IPS-NIHi7 (cell line): ENCODE measurements around the gene MCF2L.

Experiments
- DNase-seq: peaks from one replicate; pipeline ENCODE4 v3.0.0; 2012; ENCODE audit warnings: mixed read lengths; ENCODE audit errors: extremely low spot score

MCF2L gene

DNA sequence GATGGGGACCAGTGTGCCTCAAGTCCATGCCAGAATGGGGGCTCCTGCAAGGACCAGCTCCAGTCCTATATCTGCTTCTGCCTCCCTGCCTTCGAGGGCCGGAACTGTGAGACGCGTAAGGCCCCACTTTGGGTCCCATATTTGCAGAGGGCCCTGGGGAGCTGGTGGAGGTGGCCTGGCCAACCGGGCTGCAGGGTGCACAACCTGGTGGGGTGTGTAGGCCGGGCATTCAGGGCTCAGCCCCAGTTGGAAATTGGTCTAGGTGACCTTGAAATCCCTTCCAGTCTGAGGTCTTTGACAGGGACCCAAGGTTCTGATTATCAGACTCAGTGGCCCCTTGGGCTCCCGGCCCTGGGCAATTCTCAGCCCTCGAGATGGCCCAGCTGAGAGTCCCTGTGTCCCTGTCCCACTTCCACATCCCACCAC lies 144.8 kb downstream of the MCF2L start:
- DNase-seq: no peak

DNA sequence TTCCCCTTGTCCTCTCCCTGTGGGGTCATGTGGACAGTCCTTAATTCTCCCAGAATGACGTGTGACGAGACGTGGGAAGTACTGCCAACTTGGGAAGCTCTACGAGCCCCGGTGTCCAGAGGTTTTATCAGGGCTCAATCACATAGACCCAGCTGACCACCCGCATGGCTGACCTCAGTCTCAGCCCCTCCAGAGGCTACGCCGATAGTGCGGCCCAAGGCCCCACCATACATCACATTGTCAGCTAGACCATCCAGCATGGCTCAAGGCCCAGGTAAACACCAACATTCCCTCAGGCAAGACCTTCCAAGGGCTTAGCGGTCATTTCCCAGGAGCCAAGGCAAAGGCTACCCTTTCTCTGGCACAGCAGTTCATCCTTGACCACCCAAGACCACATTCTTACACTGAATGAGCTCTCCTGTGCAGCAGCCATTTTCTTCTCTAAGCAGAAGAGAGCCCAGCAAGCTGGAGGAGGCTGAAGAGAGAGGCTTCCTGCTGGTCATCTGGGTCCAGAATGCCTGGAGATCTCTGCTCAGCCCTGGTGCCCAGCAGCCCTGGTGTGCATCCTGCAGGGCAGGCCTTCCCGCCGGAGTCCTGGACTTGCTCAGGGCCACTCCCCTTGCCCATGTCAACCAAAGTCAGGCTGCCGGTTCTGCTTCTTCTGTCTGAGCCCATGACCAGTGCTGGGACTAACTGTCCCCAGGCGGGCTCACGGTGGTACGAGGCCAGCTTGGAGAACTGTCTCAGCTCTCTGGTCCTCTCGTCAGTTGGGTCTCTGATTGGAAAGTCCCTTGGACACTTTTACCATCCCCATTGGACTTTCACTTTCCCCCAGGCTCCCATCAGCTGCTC lies 145.7 kb downstream of the MCF2L start:
- DNase-seq: no peak

DNA sequence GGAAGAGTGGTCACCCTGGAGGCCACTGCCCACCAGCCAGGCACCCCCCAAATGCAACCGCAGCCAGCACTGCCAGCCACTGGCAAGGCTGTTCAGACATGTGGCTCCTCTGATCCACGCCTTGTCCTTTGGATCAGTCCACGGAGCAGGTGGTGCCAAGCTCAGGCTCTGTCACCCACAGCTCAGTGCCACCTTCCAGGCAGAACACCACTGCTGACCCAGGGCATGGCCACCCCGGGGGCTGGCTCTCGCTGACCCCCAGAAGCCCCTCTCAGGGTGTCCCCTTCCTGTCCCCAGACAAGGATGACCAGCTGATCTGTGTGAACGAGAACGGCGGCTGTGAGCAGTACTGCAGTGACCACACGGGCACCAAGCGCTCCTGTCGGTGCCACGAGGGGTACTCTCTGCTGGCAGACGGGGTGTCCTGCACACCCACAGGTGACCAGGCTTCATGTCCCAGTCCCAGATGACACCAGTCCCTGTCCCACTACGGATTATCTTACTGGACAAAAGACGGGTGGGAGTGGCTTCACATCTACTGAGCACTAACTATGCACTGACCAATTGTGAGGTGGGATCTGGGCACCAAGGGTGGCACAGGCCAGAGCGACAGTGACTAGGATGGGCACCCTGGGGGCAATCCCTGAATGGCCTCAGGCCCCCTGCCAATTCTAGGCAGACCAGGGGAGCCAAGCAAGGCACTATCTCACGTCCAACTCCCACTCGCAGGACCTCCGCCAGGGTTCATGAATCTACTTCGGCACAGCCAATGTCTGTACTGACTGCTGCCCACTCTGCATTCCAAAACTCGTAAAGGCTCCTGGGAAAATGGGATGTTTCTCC lies 146.6 kb downstream of the MCF2L start:
- no peak for DNase-seq

DNA sequence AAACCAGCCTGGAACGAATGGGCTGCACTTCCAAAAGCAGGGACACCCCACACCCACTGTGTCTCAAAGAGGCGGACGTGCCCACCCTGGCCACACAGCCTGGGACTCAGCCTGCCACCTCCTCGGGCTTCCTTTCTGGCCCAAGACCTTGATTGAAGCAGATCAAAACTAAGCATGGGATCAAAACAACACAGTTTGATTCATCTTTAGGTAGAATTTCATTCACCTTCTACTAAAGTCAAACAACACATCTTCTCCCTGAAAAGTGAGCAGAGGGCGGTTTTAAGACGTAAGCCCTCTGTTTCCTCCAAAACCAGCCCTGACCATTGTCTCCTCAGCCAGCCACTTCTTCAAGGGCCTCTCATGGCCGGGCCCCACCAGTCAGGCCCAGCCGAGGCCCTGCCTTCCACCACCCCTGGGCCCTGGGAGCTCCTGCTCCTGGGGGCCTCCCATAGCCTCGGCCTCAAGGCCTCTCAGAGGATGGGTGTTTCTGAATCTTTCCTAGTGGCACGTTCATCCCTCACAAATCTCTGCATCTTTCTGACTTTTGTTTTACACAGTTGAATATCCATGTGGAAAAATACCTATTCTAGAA lies 147.3 kb downstream of the MCF2L start:
- no peak for DNase-seq

DNA sequence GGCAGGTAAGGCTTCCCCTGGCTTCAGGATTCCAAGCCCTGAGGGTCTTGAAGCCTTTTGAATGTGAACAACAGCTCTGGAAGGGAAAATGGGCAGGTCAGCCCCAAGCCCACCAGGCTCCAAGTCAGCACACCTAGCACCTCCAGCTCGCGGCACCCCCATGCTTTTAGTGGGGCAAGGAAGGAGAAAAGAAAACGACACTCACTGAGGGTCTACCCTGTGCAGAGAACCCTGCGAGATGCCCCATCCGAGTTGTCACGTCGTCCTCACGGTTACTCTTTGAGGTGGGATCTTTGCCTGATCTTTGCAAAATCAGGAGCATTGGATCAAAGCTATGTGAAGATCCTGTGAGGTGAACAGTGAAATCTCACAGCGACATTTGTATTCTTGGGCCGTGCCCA lies 147.9 kb downstream of the MCF2L start:
- no peak for DNase-seq

DNA sequence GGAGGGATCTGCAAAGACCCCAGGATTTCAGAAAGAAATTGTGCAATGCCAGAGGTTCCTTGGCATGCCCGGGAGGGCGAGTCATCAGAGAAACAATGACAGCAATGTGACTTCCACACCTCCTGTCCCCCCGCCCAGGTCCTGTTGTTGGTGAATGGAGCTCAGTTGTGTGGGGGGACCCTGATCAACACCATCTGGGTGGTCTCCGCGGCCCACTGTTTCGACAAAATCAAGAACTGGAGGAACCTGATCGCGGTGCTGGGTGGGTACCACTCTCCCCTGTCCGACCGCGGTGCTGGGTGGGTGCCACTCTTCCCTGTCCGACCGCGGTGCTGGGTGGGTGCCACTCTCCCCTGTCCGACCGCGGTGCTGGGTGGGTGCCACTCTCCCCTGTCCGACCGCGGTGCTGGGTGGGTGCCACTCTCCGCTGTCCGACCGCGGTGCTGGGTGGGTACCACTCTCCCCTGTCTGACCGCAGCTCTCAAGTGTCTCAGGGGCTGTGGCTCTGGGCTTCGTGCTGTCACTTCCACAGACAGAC lies 148.4 kb downstream of the MCF2L start:
- DNase-seq: no peak

DNA sequence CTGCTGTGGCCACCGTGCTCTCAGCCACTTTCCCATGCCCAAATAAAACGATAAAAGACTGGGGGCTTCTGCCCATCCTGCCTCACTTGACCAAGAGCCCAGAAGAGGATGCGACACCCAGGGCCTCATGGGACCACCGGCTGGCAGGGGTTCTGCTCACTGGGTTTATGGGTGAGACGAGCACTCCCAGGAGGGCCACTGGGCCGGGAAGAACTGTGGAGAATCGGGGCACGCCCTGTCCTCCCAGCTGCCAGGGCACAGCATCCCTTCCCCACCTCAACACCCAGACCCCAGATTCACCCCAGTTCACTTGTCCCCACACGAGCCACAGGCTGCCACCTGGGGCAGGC lies 148.9 kb downstream of the MCF2L start:
- DNase-seq: no peak

DNA sequence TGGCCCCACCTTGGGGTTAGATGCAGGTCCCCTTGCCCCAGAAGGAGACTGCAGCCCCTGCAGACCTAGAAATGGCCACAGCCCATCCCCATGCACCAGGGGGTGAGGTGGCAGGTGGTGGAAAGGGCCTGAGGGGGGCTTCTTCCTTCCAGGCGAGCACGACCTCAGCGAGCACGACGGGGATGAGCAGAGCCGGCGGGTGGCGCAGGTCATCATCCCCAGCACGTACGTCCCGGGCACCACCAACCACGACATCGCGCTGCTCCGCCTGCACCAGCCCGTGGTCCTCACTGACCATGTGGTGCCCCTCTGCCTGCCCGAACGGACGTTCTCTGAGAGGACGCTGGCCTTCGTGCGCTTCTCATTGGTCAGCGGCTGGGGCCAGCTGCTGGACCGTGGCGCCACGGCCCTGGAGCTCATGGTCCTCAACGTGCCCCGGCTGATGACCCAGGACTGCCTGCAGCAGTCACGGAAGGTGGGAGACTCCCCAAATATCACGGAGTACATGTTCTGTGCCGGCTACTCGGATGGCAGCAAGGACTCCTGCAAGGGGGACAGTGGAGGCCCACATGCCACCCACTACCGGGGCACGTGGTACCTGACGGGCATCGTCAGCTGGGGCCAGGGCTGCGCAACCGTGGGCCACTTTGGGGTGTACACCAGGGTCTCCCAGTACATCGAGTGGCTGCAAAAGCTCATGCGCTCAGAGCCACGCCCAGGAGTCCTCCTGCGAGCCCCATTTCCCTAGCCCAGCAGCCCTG lies 149.4 kb downstream of the MCF2L start:
- DNase-seq: no peak

DNA sequence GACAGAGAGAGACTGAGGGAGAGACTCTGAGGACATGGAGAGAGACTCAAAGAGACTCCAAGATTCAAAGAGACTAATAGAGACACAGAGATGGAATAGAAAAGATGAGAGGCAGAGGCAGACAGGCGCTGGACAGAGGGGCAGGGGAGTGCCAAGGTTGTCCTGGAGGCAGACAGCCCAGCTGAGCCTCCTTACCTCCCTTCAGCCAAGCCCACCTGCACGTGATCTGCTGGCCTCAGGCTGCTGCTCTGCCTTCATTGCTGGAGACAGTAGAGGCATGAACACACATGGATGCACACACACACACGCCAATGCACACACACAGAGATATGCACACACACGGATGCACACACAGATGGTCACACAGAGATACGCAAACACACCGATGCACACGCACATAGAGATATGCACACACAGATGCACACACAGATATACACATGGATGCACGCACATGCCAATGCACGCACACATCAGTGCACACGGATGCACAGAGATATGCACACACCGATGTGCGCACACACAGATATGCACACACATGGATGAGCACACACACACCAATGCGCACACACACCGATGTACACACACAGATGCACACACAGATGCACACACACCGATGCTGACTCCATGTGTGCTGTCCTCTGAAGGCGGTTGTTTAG lies 150.3 kb downstream of the MCF2L start:
- DNase-seq: no peak

DNA sequence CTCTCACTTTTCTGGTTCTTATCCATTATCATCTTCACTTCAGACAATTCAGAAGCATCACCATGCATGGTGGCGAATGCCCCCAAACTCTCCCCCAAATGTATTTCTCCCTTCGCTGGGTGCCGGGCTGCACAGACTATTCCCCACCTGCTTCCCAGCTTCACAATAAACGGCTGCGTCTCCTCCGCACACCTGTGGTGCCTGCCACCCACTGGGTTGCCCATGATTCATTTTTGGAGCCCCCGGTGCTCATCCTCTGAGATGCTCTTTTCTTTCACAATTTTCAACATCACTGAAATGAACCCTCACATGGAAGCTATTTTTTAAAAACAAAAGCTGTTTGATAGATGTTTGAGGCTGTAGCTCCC lies 150.8 kb downstream of the MCF2L start:
- no peak for DNase-seq

DNA sequence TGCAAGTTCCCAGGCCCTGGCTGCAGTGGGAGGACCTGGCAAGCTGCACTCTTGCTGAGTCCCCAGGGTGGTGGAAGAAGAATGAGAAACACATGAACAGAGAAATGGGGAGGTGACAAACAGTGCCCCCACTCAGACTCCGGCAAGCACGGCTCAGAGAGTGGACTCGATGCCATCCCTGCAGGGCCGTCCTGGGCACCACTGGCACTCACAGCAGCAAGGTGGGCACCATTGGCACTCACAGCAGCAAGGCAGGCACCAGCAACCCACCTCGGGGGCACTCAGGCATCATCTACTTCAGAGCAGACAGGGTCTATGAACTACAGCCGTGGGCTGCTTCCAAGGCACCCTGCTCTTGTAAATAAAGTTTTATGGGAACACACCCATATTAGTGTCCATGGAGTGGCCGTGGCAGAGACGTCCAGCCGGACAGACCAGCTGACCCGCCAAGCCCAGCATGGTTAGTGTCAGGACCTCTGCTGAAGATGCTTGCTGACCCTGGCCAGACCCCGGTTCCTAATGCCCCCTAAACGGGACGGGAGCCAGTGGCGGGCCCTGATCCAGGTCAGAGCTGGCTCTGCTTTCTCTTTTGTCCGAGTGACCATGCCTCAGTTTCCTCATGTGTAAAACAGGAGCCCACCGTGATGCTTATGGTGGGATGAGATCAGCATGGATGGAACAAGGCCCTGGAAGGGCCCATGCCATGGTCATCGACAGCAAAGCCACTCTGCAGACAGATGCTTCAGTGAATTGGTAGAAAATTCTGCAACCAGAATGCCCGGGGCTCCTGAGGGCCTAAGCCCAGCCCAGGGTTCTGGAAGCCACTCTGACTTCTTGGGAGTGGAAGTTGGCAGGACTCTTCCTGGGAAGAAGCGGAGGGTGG lies 151.5 kb downstream of the MCF2L start:
- DNase-seq: no peak

DNA sequence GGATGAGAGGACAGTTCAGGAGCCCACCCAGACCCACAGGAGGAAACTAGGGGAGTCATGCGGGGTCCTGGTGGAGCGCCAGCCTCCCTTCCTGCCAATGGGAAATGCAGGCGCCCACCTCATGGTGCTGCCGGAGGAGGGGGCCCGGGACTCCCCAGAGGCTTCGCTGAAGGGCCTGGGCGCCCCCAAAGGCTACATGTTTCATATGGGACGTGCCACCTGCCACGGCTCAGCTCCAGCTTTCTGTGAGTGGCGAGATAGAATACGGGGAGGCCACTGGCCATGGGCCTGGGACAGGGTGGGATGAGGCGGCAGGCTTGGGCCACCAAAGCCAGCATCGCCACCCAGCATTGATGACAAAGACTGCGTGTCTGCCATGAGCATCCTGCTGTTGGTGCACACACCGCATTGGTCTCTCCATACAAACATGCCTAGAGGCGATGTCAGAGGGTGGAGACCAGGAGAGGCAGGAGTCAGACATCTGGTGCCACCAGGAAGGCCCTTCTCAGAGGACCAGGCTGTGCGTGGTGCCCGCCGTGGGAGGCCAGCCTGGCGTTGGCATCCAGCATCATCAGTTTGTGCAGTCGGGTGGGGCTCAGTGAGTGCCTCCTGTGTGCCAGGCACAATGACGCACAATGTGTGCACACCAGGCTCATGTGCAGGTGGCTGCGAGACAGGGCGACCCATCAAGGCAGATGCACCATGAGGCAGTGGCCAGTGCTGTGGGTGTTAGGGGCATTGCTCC lies 152.3 kb downstream of the MCF2L start:
- no peak for DNase-seq

DNA sequence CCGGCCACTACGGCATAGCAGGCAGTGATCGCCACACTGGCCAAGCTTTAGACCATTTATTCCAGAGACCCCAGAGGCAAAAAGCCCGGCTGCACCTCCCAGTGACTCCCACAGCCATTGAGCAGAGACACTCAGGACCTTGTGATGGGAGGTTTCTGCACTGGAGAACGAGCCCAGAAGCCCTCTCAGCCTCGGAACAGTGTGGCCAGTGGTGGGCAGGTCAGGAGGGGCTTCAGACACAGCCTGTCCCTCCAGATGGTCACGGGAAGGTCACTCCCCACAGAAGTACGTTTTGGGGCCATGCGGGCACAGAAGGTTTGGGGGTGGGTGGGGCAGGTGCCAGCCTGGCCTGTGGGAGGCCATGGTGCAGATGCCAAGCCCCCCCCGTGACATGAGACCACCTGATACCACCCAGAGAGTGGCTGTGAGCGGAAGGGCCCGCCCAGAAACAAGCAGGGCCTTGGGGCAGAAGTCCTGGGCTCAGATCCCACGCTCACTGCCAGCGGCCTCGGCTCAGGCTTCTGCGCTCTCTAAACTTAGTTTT lies 153.0 kb downstream of the MCF2L start:
- DNase-seq: no peak

DNA sequence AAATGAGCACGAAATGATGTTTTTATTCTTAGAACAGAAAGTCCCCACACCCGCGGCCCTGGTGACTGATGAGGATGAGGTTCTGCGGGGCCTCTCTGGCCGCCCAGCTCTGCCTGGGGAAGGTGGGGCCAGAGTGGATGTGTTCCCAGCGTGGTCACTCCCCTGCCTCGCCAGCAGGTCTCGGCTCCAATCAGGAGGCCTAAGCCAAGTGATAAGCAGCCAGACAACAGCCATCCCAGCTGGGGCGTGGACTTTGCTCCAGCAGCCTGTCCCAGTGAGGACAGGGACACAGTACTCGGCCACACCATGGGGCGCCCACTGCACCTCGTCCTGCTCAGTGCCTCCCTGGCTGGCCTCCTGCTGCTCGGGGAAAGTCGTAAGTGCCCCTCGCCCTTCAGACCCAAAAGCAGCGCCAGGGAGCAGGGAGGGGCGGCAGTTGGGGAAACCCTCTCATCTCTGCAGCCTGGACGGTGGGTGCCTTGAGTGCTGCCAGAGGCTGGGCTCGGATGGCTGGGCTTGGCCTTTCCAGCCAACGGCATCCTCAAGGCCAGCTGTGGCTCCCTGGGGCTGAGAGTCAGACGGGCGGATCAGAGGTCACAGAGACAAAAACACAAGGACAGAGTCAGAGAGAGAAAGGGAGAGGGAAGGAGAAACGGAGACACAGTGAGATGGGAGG lies 153.7 kb downstream of the MCF2L start, which contains the start of gene F10:
Gene F10 (plus strand): TSS at position 250 of the 676 bp plus-strand sequence. CDS start 57 bp downstream, at position 307.
- peak; percentile 83 for DNase-seq

DNA sequence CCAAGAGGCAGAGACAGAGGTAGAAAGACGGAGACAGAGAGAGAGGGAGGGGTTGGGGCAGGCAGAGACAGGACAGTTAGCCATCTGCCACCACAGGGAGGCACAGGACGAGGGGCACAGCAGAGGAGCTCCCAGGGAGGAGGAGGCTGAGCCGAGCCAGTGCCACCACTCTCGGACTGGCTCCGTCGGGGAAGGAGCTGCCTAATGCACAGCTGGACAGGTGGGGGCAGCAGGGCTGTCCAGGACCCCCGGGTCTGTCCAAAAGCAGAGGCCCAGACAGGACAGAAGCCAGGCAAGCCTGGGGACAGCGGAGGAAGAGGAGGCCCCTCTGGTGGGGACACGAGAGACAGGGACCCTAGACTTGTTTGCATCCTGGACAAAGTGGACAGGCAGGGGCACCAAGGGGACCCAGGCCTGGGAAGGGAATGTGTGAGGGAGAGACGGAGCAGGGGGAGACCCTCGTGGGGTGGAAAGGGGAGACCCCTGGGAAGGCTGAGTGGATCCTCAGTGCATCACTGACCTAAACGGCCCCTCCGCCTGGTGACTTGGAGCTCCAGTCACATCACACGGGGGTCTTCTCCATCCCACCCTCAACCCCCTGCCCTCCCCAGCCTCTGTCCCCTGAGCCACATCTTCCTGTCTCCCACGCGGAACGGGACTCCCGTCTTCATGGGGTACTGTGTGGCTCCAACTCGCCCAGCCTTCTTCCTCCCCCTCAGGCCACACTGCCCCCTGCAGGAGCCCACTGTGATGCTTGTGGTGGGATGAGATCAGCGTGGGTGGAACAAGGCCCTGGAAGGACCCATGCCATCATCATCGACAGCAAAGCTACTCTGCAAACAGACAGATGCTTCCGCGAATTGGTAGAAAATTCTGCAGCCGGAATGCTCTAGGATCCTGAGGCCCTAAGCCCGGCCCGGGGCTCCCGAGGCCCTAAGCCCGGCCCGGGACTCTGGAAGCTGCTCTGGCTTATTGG lies 154.5 kb downstream of the MCF2L start:
- peak; percentile 63 for DNase-seq

DNA sequence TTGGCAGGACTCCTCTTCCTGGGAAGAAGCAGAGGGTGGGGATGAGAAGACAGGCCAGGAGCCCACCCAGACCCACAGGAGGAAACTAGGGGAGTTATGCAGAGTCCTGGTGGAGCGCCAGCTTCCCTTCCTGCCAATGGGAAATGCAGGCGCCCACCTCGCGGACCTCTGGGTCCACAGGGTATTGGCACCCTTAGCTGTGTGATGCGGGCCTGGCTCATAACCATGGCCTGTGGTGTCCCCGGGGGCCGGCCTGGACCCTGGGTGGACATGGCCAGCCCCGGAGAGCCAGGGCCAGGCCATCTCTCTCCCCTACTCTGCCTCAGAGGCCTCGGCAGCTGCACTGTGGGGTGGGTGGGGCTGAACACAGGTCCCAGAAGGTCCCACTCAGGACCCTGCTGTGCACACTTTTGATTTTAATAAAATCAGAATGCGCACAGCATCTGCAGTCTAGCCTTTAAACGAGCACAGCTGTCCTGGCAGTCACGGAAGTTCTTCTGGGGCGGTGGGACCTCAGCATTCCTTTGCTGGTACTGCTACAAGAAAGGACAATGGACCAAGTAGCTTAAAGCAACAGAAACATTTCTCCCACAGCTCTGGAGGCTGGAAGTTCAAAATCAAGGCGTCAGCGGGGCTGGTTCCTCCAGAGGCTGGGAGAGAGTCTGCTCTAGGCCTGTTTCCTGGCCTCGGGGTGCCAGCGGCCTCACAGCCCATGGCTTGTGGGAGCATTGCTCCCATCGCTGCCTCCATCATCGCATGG lies 155.4 kb downstream of the MCF2L start:
- DNase-seq: no peak
